AG20443 (cell line): ENCODE data around the gene LETM1.
"Not testable (repeated sequence)": the region's sequence is repeated elsewhere in the genome, so short reads cannot be mapped to it uniquely, and the experiment has no call there.

Experiments
- DNase-seq: peaks from one replicate; pipeline ENCODE4 v3.0.0; 2012; ENCODE audit warnings: low spot score, mixed read lengths

LETM1 gene

DNA sequence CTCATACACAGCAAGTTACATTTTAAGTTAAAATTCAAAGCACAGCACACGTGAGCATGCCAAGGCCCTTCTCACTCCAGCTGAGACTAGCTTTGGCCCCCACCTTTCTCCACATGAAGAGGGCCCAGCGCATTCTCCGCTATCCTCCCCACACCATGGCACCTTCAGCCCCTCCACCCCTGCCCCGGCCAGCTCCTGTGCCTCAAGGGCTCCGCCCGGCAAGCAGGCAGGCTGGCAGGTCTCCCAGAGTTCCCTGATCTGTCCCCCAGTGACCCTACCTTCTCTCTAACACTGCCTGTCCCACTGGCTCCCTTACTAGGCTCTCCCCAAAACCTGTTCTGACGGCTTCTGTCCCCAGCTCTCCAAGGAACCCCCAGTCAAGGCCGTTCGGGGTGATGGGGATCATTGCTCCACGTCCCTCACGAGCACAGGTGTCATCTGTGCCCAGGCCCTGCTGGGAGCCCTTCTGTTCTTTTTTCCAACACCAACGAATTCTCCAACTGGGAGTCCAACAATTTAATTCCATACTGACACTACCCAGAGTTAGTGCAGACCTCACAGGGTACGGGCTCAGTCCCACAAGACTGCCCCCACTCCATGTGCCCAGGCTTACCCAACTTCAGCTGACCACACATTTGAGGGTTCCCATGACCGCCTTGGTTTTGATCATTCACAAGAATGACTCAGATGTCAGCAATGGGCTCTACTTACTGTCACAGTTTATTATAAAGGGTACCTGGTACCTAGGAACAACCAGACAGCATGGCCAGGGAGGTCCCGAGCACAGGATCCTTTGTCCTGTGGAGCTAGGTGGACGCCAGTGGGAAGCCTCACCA lies 4.2 kb downstream of the LETM1 start:
- no peak for DNase-seq

DNA sequence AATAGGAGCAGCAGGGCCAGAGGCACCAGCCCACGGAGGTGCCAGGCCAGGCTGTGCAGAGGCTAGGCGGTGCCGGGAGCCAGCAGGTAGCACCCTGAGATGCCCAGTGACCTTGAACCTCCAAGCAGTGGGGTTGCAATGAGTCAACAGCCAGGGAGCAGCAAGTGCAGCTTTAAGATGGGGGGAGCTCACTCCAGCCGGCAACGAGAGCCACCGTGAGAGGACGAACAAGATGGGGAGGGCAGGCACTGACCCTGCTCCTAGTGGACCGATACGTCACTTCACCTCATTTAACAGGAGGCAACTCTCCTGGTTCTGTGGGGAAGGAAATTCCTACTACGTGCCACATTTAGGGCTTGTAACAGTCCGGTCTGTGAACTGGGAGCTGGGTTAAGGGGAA lies 4.8 kb downstream of the LETM1 start:
- no peak for DNase-seq

DNA sequence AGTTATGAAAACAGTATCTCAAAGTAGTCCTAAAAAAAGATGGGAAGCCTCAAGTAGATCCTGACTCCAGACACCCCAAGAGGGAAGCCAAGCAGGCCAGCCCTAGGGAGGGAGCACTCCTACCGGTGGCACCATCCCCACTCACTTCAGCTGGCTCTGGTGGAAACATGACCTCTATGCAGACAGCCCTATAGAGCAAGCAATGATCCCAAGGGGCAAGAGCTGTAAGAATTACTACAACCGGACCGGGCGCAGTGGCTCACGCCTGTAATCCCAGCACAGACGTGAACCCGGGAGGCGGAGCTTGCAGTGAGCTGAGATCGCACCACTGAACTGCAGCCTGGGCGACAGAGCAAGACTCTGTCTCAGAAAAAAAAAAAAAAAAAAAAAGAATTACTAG lies 5.7 kb downstream of the LETM1 start:
- DNase-seq = no peak

DNA sequence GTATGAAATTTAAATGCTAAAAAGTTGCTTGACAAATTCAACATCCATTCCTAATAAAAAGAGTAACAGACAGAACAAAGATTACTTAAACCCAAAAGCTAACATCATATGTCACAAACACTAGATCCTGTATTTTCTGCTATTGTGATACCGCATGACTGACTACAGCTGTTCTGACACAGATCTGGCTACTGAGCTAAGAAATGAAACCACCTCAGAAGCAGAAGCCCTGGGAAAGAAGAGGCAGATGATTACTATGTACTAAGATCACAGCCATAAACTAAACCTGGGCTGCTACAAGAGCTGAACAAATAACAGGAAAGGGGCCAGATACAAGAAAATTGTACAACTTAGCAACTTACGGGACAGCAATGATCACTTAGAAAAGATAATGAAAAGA lies 9.4 kb downstream of the LETM1 start:
- DNase-seq = no peak

DNA sequence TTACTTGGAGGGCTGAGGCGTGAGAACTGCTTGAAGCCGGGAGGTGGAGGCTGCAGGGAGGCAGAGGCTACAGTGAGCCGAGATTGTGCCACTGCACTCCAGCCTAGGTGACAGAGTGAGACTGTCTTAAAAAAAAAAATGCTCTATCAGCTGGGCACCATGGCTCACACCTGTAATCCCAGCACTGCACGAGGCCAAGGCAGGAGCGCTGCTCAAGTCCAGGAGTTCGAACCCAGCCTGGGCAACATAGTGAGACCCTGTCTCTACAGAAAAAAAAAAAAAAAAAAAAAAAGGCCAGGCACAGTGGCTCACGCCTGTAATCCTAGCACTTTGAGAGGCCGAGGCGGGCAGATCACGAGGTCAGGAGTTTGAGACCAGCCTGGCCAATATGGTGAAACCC lies 11.3 kb downstream of the LETM1 start:
- not testable (repeated sequence) for DNase-seq

DNA sequence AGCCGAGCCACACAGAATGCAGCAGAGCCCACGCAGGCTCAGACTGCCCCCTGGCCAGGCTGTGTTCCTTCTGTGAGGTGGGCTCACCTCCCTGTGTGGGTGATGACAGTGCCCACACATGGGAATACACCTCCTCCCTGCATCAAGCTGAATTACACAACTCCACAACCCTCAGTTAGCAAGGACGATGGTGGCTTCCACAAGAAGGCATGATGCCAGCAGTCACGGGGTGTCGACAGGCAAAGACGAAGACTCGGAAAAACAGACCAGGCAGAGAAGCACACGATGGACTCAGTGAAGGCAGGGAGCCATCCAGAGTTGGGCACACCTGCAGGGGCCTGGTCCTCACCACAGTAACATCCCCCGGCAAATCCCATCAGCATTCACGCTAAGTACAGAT lies 12.1 kb downstream of the LETM1 start:
- DNase-seq = peak; percentile 39

DNA sequence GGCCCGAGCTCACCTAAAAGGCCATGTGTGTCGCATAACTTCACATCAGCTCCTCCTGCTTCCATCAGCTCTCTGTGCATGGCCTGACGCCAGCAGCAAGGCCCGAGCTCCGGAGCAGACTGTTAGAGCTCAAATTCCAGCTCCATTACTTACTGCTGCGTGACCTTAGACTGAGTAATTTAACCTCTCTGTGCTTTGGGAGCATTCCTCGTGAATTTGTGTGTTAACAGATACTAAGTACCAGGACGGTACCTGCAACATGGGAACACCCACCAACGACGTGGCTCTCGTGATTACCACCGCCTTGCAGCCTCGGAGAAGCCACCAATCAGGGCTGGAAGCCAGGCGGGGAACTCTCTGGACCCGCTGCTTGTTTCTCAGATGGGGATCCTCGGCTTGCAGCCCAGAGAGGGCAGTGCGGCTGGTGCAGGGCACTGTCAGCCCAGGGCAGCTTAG lies 12.9 kb downstream of the LETM1 start:
- DNase-seq = peak; percentile 92

DNA sequence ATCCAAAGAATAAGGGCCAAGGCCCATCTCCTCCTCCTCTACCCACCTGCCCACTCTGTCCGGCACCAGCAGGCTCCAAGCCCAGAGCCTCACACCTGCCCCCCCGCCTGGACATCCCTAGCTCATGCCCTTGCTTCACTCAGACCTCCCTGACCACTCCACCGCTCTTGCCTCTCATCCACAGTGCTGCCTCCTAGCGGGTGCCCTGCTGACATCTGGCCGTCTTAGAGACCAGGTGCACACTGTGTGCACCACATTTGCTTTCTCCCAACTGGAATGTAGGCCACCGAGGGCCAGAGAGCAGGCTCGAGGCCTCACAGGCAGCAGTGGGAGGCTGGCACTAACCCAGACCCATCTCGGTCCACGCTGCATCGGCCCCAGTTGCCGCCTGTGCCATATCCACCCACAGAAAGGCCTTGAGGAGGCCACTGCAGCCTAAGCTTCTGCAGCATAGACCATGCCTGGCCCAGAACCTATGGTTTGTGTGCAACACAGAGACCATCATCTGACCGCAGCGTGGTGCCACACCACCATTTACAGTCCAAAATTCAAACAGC lies 13.5 kb downstream of the LETM1 start:
- no peak for DNase-seq

DNA sequence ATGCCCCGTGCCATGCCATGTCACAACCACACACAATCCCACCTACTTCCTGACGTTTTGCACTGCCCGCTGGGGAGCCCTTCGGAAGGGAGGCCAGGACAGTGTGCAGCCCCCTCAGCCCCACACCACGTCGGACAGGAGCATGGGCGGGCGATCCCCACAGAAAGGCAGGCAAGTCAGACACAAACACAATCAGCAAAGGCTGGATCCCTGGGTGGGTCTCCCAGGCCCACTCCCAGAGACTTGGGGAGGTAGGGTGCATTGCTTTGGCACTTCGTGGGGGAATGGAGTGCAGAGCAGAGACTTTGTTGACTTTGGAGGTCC lies 14.1 kb downstream of the LETM1 start:
- no peak for DNase-seq

DNA sequence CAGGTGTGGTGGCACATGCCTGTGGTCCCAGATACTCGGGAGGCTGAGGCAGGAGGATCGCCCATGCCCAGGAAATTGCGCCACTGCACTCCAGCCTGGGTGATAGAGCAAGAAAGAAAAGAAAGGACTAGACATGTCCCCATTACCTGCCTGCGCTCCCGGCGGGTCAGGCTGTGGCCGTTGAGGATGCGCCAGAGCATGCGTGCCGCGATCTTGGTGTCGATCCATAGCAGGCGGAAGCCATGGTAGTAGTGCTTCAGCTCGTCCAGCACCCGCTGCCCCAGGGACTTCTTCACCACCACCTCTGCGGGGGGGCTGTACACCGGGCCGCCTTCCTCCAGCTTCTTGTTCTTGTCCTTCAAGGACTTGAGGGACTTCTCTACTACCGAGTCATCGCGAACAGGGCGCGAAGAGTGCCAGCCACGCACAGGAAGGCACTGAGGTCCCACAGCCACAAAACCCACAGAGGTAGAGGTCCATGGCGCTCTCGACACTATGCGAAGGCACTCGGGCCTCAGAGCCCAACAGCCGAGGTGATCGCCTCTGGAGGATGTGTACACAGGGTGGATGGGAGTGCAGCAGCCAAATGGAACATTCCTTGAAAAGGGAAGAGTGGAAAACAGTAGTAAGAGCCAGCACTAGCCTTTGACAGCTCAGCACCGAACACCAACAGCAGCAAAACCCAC lies 14.6 kb downstream of the LETM1 start:
- no peak for DNase-seq

DNA sequence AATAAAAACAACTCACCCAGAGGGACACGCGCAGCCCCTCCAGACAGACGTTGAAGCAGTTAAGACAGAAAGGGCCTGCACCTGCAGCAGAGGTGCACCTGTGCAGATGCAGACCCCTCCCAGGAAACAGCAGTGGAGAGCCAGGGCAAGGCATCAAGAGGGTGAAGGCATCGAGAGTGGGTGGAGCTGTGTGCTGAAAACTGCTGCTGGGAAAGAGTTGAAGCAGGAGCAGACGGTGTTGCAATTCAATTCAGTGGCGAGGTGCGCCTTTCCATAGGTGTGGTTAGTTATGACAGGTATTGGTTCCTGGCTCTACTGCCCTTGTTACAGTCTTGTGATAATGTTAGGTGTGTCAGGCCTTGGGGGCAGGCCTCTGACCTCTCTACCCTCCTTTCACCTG lies 16.7 kb downstream of the LETM1 start:
- no peak for DNase-seq

DNA sequence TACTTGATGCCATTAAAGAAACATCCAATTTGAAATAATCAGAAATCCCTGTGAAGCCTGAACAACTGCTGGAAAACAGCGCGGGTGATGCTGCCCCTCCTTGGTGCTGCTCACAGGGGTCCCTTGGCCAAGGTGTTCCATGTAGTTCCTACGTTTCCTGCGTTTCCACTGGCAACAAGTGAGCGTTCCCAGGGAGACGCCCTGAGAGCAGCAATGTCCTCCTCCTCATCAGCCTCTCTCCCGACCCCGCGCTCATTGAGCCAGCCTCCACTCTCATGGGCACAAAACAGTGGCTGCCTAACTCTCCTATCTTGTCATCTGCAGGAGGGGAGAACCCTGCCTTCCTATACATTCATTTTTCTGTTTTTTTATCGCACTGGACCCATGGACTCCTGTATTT lies 18.9 kb downstream of the LETM1 start:
- no peak for DNase-seq

DNA sequence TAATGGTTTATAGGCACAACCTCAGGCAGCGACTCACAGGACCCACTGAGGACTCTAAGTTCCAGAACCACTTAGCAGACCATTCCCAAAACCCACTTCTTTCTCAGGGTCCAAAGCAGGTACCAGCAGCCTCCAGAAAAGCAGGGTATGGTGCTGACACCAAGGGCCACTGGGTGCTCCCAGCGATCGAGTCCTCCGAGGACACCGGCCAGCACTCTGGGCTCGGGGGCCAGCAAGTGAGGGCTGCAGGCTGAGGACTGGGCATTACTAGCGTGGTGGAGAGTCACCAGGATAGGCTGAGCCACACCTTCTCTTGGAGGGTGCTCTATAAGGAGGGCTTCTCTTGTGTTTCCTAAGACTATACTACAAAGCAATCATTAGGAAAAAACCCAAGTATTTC lies 19.3 kb downstream of the LETM1 start:
- no peak for DNase-seq

DNA sequence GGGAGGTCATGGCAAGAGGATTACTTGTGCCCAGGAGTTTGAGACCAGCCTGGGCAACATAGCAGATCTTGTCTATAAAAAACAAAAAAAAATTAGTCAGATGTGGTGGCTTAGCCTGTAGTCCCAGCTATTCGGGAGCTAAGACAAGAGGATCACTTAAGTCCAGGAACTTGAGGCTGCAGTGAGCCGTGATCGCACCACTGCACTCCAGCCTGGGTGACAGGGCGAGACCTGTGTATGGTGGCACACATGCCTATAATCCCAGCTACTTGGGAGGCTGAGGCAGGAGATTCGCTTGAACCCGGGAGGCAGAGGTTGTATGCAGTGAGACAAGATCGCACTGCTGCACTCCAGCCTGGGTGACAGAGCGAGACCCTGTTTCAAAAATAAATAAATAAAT lies 20.1 kb downstream of the LETM1 start:
- DNase-seq = not testable (repeated sequence)

DNA sequence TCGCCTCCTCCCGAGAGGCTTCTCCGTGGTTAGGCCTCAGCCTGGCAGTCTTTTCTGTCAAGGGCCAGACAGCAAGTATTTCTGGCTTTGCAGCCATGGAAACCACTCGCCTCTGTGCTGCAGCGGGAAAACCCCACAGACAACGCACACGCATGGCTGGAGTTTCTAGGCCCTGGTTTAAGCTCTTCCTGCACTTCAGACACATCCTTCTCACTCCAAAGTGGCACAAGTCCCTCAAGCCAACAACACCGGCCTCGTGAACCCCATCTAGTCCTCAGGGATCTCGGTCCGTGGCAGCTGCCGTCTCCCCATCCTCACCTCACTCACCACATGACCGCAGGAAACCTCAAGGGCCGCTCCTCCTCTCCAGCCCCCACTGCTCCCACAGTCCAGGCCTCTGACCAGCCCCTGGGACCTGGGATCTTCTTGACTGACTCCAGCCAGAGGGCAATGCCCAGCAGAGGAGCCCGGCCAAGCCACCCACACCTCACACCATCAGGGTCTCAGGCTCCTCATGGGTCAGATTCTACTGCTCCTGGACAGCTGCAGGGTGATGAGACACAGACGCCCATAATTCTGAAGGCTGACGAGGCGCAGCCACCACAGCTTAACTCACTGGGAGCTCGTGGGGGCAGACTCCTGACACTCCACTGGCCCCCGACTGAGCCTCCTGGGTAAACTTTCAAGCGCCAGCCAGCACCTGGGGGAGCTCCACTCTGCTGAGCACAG lies 21.7 kb downstream of the LETM1 start:
- no peak for DNase-seq

DNA sequence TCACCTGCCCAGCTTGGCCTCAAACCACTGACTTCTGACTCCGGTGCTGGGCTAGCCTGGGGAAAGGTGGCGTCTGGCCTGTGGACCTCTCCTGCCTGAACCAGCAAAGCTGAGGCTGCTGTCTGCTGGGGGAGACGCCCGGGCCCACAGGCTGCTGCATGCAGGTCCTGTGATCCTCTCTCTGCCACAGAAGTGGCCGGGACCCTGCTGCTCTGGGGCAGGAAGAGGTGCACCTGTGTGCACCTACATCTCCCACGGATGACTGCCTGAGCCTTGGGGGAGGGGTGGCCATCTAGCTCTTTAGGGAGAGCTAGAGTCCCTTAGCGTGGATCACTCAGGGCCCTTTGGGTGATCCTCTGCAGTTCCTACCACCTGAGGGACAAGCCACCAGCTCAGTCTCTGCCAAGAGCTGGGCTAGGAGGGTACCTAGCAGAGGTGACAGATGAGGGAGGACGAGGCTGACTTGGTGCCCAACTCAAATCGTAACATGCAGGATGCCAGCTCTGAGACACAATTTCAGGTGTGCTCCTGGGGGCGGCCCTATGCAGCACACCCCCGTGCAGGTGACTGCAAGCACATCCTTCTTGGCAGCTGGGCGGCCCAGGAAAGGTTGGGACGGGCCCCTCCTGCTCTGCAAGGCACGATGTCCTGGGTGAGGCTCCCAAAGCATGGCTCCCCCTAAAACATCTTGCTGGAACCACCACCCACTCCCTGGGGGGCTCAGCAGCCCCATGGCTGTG lies 22.5 kb downstream of the LETM1 start:
- no peak for DNase-seq

DNA sequence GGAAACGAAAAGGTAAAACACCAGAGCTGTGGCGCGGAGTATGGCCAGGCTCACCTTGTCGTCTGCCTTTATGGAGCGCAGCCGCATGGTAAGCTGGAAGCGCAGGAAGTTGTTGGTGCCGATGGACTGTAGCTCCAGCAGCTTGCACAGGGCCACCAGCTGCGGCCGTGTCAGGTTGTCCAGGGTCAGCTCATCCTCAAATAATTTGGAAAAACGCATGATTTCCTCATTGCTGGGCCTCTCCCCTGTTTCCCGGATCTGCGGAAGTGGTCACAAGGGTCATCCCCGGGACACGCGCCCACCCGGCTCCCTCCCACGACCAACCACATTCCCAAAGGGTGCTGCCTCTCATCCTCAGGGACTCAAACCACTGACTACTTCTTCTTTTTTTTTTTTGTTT lies 23.3 kb downstream of the LETM1 start:
- DNase-seq = no peak

DNA sequence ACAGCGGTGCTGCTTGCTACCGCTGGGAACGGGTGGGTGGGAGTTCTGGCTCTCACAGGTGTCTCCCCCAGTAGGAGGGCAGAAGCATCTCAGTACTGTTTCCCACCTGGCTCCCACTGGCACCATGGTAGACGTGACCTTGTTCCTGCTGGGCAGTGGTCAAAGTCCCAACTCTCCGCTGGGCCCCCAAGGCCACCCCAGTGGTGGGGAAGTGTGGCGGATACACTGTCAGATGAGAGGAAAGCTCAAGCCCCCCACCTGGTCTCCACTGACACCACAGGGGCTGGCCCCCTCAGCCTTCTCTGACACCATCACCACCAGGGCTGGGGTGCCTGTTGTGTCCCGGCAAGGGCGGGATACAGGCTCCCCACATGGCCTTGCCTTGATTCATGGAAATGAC lies 24.6 kb downstream of the LETM1 start:
- no peak for DNase-seq

DNA sequence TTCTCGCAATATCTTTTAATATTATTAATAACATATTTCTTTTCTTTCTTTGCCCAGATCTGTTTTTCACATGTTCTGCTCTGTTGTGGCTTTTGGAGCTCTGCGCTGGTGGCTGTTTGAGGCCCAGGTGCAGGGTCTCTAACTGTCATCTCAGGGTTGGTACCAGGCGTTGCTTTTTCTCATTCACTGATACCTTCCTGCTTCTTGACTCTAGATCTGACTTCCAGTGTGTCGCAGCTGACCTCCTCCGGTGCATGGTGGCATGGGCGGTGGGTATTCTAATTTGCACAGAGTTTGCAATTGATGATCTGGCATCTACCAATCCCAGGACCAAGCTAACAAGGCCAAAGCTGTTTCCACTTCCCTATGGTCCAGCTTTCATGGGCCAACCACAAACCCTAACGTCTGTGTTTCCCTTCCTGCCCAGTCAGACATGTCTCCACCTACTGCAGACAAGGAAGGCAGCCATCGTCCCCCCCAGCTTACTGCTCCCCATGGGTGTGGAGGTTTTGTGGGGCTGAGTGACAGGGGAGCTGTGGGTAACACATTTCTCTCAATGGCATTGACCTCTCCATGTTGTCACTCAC lies 25.2 kb downstream of the LETM1 start:
- DNase-seq = no peak

DNA sequence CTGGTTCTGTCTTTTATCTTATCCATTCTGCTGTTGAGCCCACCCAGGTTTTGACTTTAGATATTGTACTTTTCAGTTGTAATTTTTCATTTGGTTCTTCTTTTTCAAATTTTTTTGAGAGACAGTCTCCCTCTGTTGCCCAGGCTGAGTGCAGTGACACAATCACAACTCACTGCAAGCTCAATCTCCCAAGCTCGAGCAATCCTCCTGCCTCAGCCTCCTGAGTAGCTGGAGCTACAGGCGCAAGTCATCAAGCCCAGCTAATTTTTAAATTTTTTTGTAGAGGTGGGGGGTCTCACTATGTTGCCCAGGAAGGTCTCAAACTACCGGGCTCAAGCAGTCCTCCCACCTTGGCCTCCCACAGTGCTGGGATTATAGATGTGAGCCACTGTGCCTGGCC lies 25.7 kb downstream of the LETM1 start:
- no peak for DNase-seq

DNA sequence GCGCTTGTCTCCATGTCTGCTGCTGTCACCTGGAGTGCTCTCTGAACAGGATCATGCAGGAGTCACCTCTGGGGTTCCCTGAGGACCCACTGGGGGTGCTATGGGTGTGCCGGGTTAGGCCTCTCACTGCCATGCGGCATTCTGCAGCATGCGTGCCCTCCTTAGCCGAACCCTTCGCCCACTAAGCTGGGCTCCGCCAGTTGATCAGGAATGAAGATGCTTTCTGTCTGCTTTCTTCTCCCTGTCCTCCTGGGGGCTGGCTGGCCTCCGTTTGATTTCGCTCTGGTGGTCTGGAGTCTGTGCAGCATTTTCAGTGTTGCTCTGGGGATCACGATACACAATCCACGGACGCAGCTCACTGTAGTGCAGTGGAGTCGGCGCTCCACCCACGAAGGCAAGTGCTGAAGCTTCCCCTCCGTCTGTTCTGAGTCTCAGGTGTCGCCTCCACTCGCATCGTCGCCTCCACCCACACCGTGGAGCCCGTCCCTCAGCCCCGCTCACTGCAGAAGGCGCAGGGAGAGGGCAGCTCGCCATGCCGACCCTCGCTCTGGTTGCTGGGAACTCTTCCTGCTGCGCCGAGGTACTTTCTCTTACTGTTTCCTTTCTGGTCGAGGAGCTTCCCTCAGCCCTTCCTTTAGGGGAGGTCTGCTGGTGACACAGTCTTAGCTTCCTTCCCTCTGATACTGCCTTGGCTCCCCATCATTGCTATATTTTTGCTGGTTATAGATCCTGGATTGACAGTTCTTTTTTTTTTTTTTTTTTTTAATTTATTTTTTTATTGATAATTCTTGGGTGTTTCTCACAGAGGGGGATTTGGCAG lies 29.2 kb downstream of the LETM1 start:
- DNase-seq = no peak
